ENCODE results near the gene KCNQ1.

The KCNQ1 gene

GRCh38 chr11:2743427-2744110 lies 298.8 kb downstream of the KCNQ1 start:
- DNase-seq (ENCODE audit: low read depth in 2 of 2): no peak

- no peak for DNase-seq (ENCODE audit: low read depth in 2 of 2)
Measured at GRCh38 chr11:2744166-2744565, 299.4 kb downstream of the KCNQ1 start.

GRCh38 chr11:2745511-2745910 lies 300.7 kb downstream of the KCNQ1 start:
- DNase-seq (ENCODE audit: low read depth in 2 of 2): no peak

GRCh38 chr11:2746401-2747247 lies 301.8 kb downstream of the KCNQ1 start:
- DNase-seq (ENCODE audit: low read depth in 2 of 2): no peak

GRCh38 chr11:2747248-2748027 lies 302.6 kb downstream of the KCNQ1 start:
- DNase-seq (ENCODE audit: low read depth in 2 of 2): no peak

GRCh38 chr11:2748061-2748813 lies 303.4 kb downstream of the KCNQ1 start:
- no peak for DNase-seq (ENCODE audit: low read depth in 2 of 2)

GRCh38 chr11:2748814-2749554 lies 304.2 kb downstream of the KCNQ1 start:
- DNase-seq (ENCODE audit: low read depth in 2 of 2): no peak

GRCh38 chr11:2750101-2750681 lies 305.4 kb downstream of the KCNQ1 start:
- DNase-seq (ENCODE audit: low read depth in 2 of 2): no peak

GRCh38 chr11:2750682-2751522 lies 306.1 kb downstream of the KCNQ1 start:
- DNase-seq (ENCODE audit: low read depth in 2 of 2): no peak

GRCh38 chr11:2751523-2752203 lies 306.9 kb downstream of the KCNQ1 start:
- DNase-seq (ENCODE audit: low read depth in 2 of 2): no peak

GRCh38 chr11:2752204-2752770 lies 307.5 kb downstream of the KCNQ1 start:
- DNase-seq (ENCODE audit: low read depth in 2 of 2): no peak

- no peak for DNase-seq (ENCODE audit: low read depth in 2 of 2)
Measured at GRCh38 chr11:2752923-2753322, 308.1 kb downstream of the KCNQ1 start.

GRCh38 chr11:2754008-2754407 lies 309.2 kb downstream of the KCNQ1 start:
- no peak for DNase-seq (ENCODE audit: low read depth in 2 of 2)

GRCh38 chr11:2755071-2755470 lies 310.3 kb downstream of the KCNQ1 start:
- DNase-seq (ENCODE audit: low read depth in 2 of 2): no peak

- no peak for DNase-seq (ENCODE audit: low read depth in 2 of 2)
Measured at GRCh38 chr11:2758751-2759150, 313.9 kb downstream of the KCNQ1 start.

GRCh38 chr11:2759228-2760195 lies 314.7 kb downstream of the KCNQ1 start:
- DNase-seq (ENCODE audit: low read depth in 2 of 2): no peak

GRCh38 chr11:2760196-2760871 lies 315.5 kb downstream of the KCNQ1 start:
- DNase-seq (ENCODE audit: low read depth in 2 of 2): no peak

All from activated CD4-positive, alpha-beta T cell treated with anti-CD3 and anti-CD28 coated beads for 24 hours (primary cell).